ENCODE data around the gene SLCO3A1.

Gene SLCO3A1

DNA sequence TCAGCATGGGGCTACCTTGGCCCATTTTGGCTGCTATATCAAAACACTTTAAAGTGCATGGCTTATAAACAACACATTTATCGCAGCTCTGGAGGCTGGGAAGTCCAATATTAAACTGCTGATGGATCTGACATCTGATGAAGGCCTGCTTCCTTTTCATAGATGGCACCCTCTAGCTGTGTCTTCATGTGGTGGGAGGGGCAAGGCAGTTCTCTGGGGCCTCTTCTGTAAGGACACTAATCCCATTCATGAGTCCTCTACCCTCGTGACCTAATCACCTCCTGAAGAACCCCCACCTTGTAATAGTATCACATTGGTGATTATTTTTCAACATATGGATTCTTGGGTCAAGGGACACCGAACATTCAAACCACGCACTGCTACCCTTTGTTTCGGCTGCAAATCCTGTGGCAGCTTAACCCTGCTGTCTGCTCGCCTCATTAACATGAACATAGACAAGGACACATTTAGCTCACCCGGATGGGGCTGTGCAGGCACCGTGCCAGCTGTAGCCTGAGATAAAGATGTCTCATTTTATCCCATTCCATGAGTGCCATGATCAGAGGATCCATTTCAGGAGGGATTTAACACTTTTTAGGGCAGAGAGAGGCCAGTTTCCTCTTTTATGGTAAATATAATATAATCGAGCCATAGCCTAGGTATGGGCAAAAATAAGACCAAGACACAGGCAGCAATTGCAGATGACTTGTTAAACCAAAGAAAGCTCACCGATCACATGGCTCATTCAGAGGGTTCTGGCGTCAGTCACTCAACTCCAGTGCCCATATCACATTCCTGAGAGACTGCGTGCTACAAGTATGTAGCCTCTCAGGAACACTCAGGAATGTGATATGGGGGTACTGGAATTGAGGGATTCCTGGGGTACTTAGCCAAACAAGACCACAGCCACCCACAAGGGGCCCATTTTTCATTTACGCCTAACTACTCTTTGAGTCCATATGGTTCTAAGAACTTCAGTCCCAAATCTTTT is 289.0 kb downstream of the SLCO3A1 start:
- DNase-seq = no peak

DNA sequence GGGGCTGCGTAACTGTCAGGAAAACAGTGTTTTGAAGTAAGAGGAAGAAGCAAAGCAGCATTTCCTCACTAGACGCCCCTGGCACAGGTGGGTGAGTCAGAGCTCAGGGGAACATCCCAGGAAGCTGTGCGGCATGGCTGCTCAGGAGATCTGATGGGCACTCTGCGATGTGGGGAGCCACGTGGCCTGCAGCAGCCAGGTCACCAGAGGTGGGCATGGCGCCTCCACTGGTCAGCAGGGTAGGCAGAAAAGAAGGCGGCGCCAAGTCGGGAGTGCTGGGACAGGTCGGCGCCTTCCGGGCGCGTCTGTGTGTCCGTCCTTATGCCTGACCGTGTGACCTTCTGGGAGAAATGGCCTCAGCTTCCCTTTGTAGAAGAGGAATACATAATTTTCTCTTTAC is 290.3 kb downstream of the SLCO3A1 start:
- no peak for DNase-seq

DNA sequence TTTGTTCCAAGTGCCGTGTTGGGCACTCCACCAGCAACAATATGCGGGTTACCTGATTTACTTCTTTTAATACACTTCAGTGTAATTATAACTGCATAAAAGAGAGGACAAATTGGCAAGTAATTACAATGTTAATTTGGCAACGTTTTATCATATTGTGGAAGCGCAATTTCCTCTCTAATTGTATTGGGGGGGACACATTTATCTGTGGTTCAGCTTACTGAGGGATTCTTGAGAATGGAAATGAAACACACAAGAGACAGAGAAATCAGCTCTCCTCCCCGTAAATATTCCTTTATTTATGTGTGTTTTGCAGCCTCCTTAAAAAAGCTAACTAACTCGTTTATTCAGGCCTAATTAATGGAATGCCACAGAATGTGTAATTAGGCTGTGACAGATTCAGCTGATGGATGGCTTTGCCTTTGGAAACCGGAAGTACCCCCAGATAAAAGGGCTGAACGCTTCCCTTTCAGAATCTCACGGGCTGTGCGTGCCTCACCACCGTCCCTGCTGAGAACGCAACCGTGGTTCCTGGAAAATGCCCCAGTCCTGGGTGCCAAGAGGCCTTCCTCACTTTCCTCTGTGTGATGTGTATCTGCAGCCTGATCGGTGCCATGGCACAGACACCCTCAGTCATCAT is 293.1 kb downstream of the SLCO3A1 start:
- DNase-seq = no peak

DNA sequence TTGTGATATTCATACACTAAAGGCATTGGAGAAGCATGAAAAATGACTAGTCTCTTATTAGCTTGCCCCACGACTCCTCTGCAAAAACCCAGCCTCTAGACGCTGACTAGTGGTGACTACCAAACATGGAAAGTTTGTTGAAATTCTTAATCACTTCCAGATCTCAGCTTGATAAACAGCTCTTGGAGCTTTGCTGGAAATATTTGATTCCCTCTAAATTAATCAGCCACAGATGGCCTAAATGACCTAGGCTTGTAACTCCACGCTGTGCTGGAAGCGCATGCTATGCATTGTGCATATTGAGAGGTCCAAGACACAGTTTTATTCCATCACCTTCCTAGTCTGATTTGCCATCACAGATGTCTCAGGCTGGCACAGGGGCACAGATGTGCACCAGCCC is 295.5 kb downstream of the SLCO3A1 start:
- no peak for DNase-seq

DNA sequence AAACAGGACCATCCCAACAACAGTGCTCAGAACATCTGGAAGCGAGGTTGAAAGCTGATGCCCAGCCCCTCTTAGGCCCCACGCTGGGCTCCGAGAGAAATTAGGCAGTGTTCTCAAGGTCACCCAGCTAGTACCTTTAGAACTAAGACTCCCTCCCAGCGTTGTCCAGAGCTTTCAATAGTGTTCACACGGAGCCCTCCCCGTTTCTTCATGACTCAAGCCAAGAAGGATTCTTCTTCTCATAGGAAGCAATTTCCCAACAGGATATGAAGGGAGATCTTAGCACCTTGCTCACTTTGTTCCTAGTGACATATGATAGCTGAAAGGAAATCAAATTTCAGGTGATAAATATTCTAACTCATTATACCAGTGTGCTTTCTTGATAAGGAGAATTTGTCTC is 296.0 kb downstream of the SLCO3A1 start:
- DNase-seq = peak in 1 of 6 experiments; percentile 0

DNA sequence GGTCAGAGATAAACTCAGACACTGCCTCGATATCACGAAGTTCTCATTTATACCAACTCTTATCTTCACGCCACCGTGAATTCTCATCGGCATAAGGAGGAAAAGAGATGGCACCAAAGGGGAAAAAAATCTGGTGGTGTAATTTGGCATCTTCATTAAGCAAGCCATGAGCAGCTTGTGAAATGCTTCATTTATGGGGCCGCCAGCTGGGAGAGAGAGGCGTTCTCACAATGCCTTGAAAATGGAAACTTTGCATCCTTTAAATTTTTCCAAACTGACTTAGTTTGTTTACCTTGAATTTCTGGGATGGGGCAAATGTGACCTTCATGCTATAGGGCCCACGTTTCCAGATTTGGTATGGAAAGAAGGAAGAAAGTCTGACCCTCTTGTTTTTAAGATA is 297.7 kb downstream of the SLCO3A1 start:
- DNase-seq = no peak

DNA sequence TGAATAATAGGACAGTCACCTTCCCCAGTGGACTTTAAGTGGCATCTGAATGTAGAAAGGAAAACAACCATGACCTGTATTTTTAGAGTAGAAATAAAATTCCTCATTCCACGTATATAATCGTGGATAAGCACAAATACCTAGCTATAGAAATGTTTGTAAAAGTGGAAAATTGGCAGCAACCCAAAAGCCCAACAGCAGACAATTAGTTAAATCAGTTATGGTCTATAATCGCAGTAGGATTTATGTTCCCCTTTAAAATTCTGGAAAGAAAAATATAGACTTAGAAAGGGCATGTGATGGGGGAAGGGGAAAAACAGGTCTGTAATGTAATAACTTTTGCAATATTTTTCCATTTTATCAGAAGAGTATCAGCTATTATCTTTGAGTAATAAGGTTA is 298.2 kb downstream of the SLCO3A1 start:
- DNase-seq = no peak

DNA sequence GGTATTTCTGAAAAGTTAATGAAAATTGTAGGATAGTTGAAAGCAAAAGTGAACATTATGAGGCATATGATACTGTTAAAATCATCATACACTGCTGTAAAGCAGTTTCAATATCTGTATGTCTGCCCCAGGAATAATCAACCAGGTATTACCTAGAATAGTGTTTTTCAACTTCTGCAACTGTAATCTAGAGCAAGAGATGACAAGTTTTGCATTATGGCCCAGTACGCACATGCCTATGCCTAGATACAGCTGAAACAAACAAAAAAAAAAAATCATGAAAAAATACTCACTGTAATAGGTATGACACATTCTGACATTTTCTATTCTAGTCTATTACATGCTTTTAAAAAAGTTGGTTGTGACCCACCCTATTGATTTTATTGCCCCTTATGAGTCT is 299.5 kb downstream of the SLCO3A1 start:
- DNase-seq = no peak

DNA sequence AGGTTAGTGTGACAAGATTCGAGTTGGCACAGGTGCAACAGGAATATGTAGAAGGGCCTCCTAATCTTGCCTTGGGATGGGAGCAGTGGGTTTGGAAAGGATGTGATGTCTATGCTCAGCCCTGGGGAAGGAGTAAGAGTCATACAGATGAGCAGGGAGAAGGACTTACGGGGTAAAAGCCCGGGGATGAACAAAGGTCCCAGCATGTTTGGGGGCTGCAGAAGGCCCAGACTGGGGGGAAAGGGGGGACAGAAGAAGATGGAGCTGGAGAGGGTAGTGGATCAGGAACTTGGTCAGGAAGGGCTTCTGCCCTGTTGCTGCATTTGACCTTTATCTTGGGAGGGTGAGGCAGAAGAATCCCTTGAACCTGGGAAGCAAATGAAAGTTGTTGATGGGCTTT is 300.1 kb downstream of the SLCO3A1 start:
- DNase-seq = no peak

DNA sequence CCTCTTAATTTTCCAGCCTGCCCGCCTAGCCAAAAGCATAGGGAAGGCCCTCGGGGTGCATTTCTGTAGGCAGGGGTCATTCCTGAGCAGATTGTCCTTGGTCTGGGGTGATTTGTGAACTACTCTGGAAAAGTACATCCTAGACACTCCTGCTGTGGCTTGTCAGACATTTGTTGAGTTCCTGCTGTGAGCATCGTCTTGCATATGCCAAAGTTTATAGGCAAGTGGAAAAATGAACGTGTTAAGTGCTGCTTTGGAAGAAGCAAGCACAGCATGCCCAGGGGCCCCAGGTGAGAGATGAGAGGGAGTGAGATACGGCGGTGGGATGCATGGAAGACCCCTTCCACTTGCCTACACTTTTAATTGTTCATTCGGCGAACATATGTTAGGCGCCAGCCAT is 302.4 kb downstream of the SLCO3A1 start:
- DNase-seq = no peak

DNA sequence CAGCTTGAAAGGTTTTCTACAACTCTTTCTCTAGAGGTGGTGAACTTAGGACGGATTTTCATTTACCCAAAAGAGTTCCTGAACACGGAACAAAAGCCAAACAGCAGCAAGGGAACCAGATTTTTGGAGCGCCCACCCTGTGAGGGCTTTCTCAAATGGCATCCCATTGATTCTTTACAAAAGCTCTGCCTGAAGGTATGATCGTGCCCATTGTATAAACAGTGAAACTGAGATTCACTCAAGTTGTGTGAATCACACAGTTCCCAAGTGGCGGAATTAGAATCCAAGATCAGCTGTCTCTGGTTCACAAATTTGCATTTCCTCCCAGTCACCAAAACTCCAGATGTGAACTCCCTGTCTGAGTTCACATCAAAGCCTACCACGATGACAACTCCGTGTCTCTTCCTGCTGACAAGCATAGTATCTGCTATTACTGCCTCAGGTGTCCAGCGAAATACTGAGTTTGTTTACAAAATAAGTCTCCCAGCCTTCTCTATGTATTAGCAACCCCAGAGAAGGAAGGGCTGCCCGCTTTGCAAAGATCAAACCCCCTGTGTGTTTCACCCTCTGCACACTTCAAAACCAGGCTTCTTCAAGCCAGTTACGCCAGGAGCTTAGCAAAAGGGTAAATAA is 304.3 kb downstream of the SLCO3A1 start:
- DNase-seq = no peak

DNA sequence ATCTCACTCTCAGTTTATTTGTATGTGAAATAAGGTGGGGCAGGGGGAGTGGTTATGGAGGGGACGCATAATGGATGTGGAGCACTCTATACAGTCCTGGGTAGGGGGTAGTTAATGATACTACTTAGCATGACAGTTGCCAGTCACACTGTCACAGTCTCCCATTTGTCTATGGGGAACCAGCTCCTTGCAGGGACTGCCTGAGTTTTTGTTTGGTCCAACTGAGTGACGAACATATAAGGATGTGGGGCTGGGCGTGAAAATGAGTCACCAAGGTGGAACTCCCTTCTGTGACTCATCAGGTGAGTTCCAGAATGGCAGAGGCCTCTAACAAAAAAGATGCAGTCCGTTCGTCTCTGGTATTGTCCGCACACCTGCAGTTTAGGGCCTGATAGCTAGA is 304.9 kb downstream of the SLCO3A1 start:
- DNase-seq = no peak

DNA sequence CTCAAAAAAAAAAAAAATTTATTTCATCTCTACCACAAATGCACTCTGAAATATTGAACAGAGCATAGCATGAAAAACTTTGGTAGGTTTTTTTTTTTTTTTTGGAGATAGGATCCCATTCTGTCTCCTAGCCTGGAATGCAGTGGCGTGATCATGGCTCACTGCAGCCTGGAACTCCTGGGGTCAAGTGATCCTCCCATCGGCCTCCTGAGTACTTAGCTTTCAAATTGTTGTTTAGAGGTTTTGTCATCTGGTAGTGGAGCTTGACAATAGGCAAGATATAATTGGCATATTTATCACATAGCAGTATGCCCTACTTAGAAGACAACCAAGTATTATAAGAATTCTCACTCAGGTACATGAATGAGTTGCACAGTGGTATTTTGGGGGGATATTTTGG is 306.0 kb downstream of the SLCO3A1 start:
- DNase-seq = no peak

DNA sequence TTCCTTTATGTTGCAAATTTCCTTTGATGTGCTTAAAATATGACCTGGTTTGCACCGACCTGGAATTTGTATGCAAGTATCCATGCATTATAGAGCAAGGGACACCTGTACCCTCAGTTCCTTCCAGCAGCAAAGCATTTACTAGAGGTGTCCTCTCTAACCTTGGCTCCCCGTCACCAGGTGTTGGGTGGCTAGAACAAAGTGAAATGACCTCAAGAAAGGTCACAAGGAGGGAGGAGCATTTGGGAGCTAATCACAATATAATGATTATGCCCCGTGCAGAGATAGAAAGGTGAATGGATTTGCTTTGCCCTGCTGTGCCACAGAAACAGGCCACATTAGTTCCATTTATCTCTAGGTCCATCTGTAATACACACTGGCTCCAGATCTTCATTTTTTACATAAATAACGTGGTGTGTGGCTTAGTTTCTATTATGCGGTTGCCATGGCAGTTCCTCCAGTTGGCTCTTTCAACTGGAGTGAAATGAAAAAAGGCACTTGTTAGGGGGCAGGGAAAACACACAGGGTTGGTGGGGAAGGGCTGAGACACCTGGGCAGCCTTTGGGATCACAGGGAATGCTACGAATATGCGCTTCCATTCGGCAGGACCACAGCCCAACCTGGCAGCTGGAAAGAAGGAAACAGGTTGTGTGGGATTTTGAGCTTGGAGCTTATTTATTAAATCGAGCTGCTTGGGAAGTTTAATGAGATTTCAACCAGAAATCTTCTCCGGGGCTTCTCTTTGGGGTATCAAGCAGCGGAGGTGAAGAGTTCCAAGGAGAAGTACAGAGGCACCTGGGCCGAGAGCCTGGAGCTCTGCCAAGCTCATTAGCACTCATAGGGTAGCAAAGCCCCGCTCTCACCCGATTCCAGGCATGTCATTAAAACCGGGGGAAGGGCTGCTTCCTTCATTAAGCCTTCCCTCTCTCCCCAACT is 306.7 kb downstream of the SLCO3A1 start:
- no peak for DNase-seq

DNA sequence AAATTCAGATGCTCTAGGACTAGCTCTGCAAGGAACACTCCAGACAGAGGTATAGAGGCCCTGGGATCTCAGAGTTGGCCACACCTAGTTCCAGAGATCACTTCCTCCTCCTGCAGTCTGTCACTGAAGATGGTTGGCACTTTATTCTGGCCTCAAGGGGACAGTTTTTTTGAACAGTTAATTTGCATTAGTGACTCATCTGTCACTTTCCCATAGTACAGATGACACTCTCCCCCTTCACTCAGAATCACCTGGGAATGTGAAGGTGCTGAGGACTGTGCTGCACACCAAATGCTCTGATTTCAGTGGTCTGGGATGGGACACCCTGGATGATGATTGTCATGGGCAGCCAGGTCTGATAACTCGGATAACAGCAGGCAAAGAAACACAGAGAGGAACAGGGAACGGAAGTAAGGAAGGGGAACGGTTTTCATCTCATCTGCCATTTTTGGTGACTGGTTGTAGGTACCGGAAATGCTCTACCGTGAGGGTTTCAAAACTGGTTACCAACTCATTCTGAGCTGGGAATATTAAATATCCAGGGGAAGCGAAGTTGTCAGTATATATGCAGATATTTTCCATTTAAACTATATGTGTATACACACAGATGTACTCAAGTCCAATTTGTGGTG is 307.6 kb downstream of the SLCO3A1 start:
- DNase-seq = no peak

DNA sequence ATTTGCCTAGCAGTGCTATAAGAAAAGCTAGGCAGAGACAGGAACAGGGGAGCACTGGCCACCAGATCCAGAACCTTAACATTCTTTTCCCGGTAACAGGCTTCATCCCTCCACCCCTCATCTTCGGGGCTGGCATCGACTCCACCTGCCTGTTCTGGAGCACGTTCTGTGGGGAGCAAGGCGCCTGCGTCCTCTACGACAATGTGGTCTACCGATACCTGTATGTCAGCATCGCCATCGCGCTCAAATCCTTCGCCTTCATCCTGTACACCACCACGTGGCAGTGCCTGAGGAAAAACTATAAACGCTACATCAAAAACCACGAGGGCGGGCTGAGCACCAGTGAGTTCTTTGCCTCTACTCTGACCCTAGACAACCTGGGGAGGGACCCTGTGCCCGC is 309.1 kb downstream of the SLCO3A1 start:
- DNase-seq = no peak

DNA sequence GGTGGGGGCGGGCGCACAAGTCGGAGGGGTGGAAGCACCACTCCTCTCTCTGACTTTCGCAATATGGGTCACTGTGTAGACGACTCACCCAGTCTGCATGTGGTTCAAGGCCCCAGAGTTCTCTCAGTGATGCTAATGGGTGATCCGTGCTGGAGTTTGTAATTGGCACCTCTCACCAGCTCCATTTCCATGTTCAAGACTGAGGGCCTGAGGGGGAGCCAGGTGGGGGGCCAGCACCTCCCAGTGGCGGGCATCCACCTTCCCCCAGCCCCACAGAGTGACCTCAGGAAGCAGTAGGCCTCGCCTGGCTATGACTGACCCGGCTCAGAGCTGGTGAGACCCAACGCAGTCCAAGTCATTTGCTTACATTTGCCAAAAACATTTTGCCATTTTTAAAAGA is 310.1 kb downstream of the SLCO3A1 start:
- no peak for DNase-seq

DNA sequence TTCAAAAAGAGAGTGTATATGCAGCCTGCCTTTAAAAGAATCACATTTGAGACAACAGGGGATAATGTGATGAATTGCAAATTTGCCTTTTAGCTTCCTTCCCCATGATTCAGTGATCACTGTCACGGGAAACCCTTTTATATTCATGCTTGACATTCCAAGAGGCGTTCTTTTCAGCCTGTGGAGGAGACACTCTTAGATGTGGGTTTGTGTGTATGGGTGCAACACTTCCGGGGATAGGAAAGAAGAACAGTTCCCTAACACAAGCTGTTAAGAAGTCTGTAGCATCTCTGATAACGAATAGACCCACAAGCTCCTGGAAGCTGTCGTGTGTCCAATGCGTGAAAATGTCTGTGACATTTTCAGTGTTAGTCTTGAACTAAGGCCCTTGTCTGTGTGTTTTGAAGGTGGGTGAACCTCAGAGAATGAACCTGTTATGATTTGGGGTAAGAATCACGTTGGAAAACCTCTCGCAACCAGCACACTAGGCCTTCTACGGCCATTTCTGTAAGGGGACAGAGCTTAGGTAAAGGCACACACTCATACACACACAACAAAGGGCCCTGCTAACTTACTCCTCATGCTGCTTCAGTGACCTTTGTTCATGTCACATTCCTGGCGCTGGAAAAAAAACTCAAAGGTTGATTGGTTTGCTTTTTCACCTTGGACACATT is 311.0 kb downstream of the SLCO3A1 start:
- no peak for DNase-seq

DNA sequence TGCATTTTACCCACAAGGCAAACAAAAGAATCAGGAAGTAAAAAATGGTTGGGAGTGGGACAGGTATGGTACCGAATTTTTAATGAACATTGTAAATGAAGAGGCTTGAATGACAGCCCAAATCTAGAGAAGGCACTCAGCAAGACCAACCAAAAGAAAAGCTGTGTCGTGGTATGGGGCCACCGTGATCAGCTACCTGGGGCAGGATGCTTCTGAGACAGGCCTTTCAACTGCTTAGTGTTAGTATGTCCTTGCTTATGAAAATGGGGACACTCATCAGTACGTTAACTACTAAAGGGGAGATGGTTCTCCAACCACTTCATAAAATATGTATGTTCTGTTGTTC is 311.5 kb downstream of the SLCO3A1 start:
- no peak for DNase-seq

DNA sequence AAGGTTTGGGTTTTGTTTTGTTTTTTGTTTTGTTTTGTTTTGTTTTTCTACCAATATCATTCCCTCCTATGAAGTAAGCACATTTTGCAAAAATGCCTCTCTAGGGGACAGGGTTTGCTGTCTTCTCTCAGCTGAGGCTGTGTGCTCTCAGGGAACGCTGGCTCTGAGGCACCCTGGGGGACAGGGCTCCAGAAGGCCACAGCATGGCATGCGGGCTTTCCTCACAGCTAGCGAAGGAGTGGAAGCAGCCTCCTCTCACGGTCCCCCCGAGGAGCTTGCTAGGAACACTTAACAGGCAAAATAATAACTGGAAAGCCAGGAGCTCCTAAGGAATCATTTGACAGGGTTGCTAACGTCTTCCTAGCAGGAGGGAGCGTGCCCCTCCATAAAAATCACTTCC is 312.5 kb downstream of the SLCO3A1 start:
- DNase-seq = no peak

DNA sequence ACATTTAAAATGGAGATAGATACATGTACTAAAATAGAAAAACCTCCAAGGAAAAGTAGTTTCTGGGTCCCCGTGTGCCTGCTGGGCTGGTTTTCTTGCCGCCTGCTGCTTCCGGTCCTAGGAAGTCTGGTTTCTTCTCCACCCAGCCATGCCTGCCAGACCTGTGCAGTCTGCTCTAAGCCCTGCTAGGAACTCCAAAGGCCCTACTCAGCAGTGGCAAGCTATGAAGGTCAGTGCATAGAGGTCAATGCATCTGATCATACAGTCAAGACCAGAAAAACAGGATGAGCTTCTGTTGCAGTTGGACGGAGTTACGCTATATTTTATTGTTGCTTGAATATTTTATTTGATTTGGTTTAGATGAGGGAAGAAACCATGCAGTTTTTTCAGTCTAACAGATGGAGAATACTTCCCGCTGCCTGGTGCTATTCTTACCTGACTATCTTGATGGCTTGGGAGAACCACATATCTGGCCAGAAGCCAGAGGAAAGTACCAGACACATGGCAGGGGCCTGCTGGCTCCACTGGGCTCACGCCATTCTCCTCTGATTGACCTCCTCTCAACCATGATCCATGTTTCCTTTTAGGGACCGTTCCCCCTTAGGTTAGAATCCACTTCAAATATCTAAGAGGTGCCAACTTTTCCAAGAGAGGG is 313.4 kb downstream of the SLCO3A1 start:
- no peak for DNase-seq
